Measurements from ENCODE around the gene ZNF335. TPM values are rescaled to one million over a fixed set of nuclear protein-coding genes. Genes with fewer than 3 reads are reported as not detected.
A peak's percentile ranks its signal among the peaks of the same experiment; 100 is the strongest.

Gene ZNF335
- 39.2 and 49.6 TPM in 2 replicates for total RNA-seq

GRCh38 chr20:45971675-45972499 is at the start of gene ZNF335:
ZNF335 (minus strand) TSS chr20:45972203; CDS start chr20:45971410, 793 bp downstream.
- ATAC-seq (ENCODE audit: low read depth): peak; percentile 82
- ChIA-PET CTCF (interaction anchor here (1.6 to 3.9 kb wide), 6 partner anchors 14 to 173 kb away, joined by 6 to 18 read pairs (median 9); partner anchors contain the start of genes CTSA, NEURL2 and PCIF1), POLR2A (interaction anchor here (0.5 to 6.1 kb wide), 31 partner anchors 9 to 1996 kb away, joined by 3 to 110 read pairs (median 4); partner anchors contain the start of genes CTSA, DNTTIP1, NEURL2 and PCIF1)
- peaks cover 25% of the 10 kb centered on the region for H3K4me1 Mint-ChIP-seq
- no peaks in the 10 kb centered on the region for H3K27me3 Mint-ChIP-seq
- peaks cover 40% of the 10 kb centered on the region for H3K36me3 Mint-ChIP-seq (ENCODE audit: low read depth)
- no peak for TF ChIP-seq CTCF (IDR thresholded peaks at IDR 0.05)
- peaks cover 2% of the 10 kb centered on the region for H3K9me3 Mint-ChIP-seq
- peak; percentile 99 for DNase-seq
- H3K27ac Mint-ChIP-seq: peak within 1 kb of the TSS; percentile 100
- peak within 1 kb of the TSS; percentile 94 for H3K4me3 Mint-ChIP-seq
- intact Hi-C loops (cut with micrococcal nuclease): loop anchor here (1.0 to 5.0 kb wide), 11 partner anchors 37 to 610 kb away; partner anchors contain the start of genes ACOT8, CD40, CTSA and DNTTIP1

- ChIA-PET POLR2A (no interaction called here), CTCF (no interaction called here)
- TF ChIP-seq CTCF (IDR thresholded peaks at IDR 0.05): no peak
- no peak overlapping the region for H3K4me3 Mint-ChIP-seq
- intact Hi-C loops (cut with micrococcal nuclease): loop anchor here (10.0 kb wide), 1 partner anchor 664 kb away; the partner anchor contains the start of gene TP53RK
- no peak for DNase-seq
- H3K4me1 Mint-ChIP-seq: peaks cover 24% of the 10 kb centered on the region
- no peak for ATAC-seq (ENCODE audit: low read depth)
- no peak overlapping the region for H3K27ac Mint-ChIP-seq
- no peaks in the 10 kb centered on the region for H3K9me3 Mint-ChIP-seq
- H3K36me3 Mint-ChIP-seq (ENCODE audit: low read depth): no peaks in the 10 kb centered on the region
- peaks cover 37% of the 10 kb centered on the region for H3K27me3 Mint-ChIP-seq
Measured at GRCh38 chr20:46020555-46020954, 48.6 kb upstream of the ZNF335 start.

GRCh38 chr20:46018611-46019010 is 46.6 kb upstream of the ZNF335 start:
- ChIA-PET POLR2A (interaction anchor here (0.7 kb wide), 1 partner anchor 48 kb away, joined by 3 read pairs; no protein-coding TSS in a partner anchor), CTCF (interaction anchor here (1.6 kb wide), 1 partner anchor 32 kb away, joined by 3 read pairs; no protein-coding TSS in a partner anchor)
- no peak overlapping the region for H3K4me3 Mint-ChIP-seq
- intact Hi-C loops (cut with micrococcal nuclease): no loop called here
- H3K9me3 Mint-ChIP-seq: no peaks in the 10 kb centered on the region
- DNase-seq: no peak
- no peak for TF ChIP-seq CTCF (IDR thresholded peaks at IDR 0.05)
- no peak overlapping the region for H3K27ac Mint-ChIP-seq
- H3K36me3 Mint-ChIP-seq (ENCODE audit: low read depth): no peaks in the 10 kb centered on the region
- peaks cover 23% of the 10 kb centered on the region for H3K27me3 Mint-ChIP-seq
- H3K4me1 Mint-ChIP-seq: peaks cover 34% of the 10 kb centered on the region
- ATAC-seq (ENCODE audit: low read depth): no peak

- no peaks in the 10 kb centered on the region for H3K36me3 Mint-ChIP-seq (ENCODE audit: low read depth)
- no peak for TF ChIP-seq CTCF (IDR thresholded peaks at IDR 0.05)
- ChIA-PET CTCF (interaction anchor here (1.6 kb wide), 1 partner anchor 31 kb away, joined by 3 read pairs; no protein-coding TSS in a partner anchor), POLR2A (interaction anchor here (0.7 kb wide), 1 partner anchor 47 kb away, joined by 3 read pairs; no protein-coding TSS in a partner anchor)
- H3K27me3 Mint-ChIP-seq: peaks cover 19% of the 10 kb centered on the region
- intact Hi-C loops (cut with micrococcal nuclease): no loop called here
- H3K27ac Mint-ChIP-seq: no peak overlapping the region
- no peaks in the 10 kb centered on the region for H3K9me3 Mint-ChIP-seq
- no peak for ATAC-seq (ENCODE audit: low read depth)
- DNase-seq: no peak
- H3K4me1 Mint-ChIP-seq: peaks cover 32% of the 10 kb centered on the region
- H3K4me3 Mint-ChIP-seq: no peak overlapping the region
Measured at GRCh38 chr20:46018112-46018511, 46.1 kb upstream of the ZNF335 start.

GRCh38 chr20:46017272-46017671 is 45.3 kb upstream of the ZNF335 start:
- H3K9me3 Mint-ChIP-seq: no peaks in the 10 kb centered on the region
- H3K27me3 Mint-ChIP-seq: peaks cover 27% of the 10 kb centered on the region
- no peak overlapping the region for H3K27ac Mint-ChIP-seq
- ChIA-PET CTCF (interaction anchor here (1.6 kb wide), 1 partner anchor 30 kb away, joined by 3 read pairs; no protein-coding TSS in a partner anchor), POLR2A (interaction anchor here (0.5 to 0.7 kb wide), 2 partner anchors 211 to 1498 kb away, joined by 3 read pairs; no protein-coding TSS in a partner anchor)
- peaks cover 32% of the 10 kb centered on the region for H3K4me1 Mint-ChIP-seq
- no peaks in the 10 kb centered on the region for H3K36me3 Mint-ChIP-seq (ENCODE audit: low read depth)
- DNase-seq (no peak), ATAC-seq (ENCODE audit: low read depth) (no peak)
- H3K4me3 Mint-ChIP-seq: no peak overlapping the region
- TF ChIP-seq CTCF (IDR thresholded peaks at IDR 0.05): no peak
- intact Hi-C loops (cut with micrococcal nuclease): no loop called here

All from activated B cell treated with CpG ODN at 0.5 μM for 24 hours (primary cell).